Mucosa of descending colon (tissue), 3 donors: Measurements from ENCODE around the gene TRPM3. TPM values are rescaled to one million over a fixed set of nuclear protein-coding genes. Genes with fewer than 3 reads are reported as not detected.

Source experiments
- ATAC-seq: fragments of 200-7000 bp; cut with Tn5 transposase; one replicate; pipeline ENCODE4 v1.9.1; 2020; ENCODE audit warnings: mild to moderate bottlenecking, moderate library complexity
- DNase-seq, 3 donors: peaks; one replicate each; pipeline ENCODE4 v3.0.0-alpha.2; 2020
- H3K36me3 ChIP-seq: fragments of 200-600 bp; one replicate; pipeline ENCODE4 v1.8.0; 2021; ENCODE audit warnings: low read depth, mild to moderate bottlenecking
- H3K4me1 ChIP-seq: fragments of 200-600 bp; one replicate; pipeline ENCODE4 v1.8.0; 2021; ENCODE audit warnings: low read depth, mild to moderate bottlenecking
- H3K4me3 ChIP-seq: fragments of 200-600 bp; one replicate; pipeline ENCODE4 v1.8.0; 2021; ENCODE audit warnings: mild to moderate bottlenecking
- H3K9me3 ChIP-seq: fragments of 200-600 bp; one replicate; pipeline ENCODE4 v1.8.0; 2021; ENCODE audit warnings: mild to moderate bottlenecking
- intact Hi-C, 2 donors: fragments of 100-400 bp; cut with DNase I in 1 of 2; cut with micrococcal nuclease in 1 of 2; formaldehyde crosslinking; loops; one replicate each; pipeline versions ENCODE4 v1.11.0 to v1.11.1; 2022; cut with DNase I, micrococcal nuclease
- total RNA-seq, 3 donors: library from RNA; stranded (reverse); fragmentation: NEBNext Ultra II Directional in 2 of 3; extraction: Animal tissue kit (Norgen Biotek cat#: 25700) in 2 of 3; gene quantifications; one replicate each; pipeline versions ENCODE4 v1.2.1 to v1.2.4, GENCODE V29; 2021 to 2023
- TF ChIP-seq, protein P1 (sequence below): fragments of 200-600 bp; IDR thresholded peaks from one replicate; pipeline ENCODE4 v1.8.0; 2022; ENCODE audit warnings: antibody characterized with exemption, mild to moderate bottlenecking
- donor health status: DM: no; HTN: no; CAD: no; lungs with moderate emphysema.
- donor health status: DM: no; HTN: no; CAD: no.
- donor health status: DM: no; HTN: yes; CAD: no.

TRPM3 gene
- total RNA-seq, 3 donors from 2014 or later = 0.29 to 0.55 (median 0.51) TPM

DNA sequence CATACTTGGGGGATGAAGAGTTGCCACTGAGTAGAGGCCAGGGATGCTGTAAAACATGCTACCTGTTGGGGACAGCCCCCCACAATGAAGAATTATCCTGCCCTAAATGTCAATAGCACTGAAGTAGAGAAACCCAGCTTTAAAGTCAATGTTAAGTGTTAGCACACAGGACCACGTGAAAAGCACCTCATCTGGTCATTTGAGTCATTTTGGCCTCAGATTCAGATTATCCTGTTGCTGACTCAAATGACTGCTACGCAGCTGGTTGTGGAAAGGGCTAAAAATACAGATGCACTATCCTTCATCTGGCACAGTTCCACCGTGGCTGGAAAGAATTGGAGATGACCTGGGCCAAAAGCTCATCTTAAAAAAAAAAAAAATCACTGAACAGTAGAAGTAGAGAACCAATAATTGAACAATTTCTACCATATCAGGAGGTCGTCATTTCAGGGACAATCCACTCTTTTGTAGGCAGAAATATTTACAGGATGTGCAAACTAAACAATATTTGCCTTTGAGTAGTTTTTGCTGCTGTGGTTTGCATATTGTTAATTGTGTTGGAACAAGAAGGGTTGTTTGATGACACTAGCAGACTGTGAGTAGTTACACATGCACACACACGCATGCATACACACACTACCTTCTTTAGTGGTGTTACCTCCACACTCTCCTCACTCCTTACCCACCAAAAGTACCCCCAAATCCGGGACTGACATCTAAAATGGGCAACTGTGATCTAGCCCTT, 511.7 kb downstream of the TRPM3 start:
- intact Hi-C loops = loop anchor here in 1 of 2 donors (10.0 kb wide), 1 partner anchor 115 kb away; no protein-coding TSS in a partner anchor
- ATAC-seq (no peak), DNase-seq (no peak)
- Histone ChIP-seq H3K4me3 (no peak overlapping the region), H3K36me3 (no peaks in the 10 kb centered on the region), H3K9me3 (no peaks in the 10 kb centered on the region), H3K4me1 (no peaks in the 10 kb centered on the region)
- TF ChIP-seq, protein P1, sequence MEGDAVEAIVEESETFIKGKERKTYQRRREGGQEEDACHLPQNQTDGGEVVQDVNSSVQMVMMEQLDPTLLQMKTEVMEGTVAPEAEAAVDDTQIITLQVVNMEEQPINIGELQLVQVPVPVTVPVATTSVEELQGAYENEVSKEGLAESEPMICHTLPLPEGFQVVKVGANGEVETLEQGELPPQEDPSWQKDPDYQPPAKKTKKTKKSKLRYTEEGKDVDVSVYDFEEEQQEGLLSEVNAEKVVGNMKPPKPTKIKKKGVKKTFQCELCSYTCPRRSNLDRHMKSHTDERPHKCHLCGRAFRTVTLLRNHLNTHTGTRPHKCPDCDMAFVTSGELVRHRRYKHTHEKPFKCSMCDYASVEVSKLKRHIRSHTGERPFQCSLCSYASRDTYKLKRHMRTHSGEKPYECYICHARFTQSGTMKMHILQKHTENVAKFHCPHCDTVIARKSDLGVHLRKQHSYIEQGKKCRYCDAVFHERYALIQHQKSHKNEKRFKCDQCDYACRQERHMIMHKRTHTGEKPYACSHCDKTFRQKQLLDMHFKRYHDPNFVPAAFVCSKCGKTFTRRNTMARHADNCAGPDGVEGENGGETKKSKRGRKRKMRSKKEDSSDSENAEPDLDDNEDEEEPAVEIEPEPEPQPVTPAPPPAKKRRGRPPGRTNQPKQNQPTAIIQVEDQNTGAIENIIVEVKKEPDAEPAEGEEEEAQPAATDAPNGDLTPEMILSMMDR = no peak

DNA sequence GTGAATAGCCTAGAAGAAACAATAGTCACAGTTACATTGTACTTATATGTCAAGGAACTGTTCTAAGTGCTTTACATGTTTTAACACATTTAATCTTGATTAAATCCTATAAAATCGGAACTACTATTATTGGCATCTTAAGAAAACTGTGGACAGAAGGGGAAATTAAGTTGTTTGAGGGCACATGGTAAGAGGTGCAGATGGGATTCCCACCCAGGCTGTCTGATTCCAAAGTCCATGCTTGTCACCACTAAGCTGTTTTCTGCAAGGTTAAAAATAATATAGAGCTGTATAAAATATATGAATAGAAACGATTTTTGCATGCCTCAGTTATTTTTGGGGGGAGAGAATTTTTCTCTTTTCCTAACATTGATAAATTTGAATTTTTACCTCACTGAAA, 512.4 kb downstream of the TRPM3 start:
- Histone ChIP-seq H3K36me3 (no peaks in the 10 kb centered on the region), H3K9me3 (no peaks in the 10 kb centered on the region), H3K4me1 (no peaks in the 10 kb centered on the region), H3K4me3 (no peak overlapping the region)
- no peak for DNase-seq
- intact Hi-C loops = loop anchor here in 1 of 2 donors (10.0 kb wide), 1 partner anchor 114 kb away; no protein-coding TSS in a partner anchor
- no peak for ATAC-seq
- TF ChIP-seq, protein P1 = no peak

DNA sequence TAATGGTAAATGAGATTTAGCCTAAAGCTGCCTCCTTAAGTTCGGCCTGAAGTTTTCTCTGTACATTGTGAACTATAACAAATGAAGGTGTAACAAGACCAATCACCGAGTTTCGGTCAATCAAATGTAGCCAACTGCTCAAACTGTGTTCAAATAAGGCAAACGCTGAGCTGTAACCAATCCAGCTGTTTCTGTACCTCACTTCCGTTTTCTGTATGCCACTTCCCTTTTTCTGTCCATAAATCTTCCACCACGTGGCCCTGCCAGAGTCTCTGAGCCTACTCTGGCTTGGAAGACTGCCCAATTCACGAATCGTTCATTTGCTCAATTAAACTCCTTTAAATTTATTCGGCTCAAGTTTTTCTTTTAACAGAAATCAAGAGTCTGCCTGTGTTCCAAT, 513.5 kb downstream of the TRPM3 start:
- TF ChIP-seq, protein P1 = no peak
- no peaks in the 10 kb centered on the region for H3K36me3 ChIP-seq
- ATAC-seq (no peak), DNase-seq (peak in 1 of 3 donors; percentile 42)
- no peaks in the 10 kb centered on the region for H3K9me3 ChIP-seq
- intact Hi-C loops = loop anchor here in 1 of 2 donors (10.0 kb wide), 1 partner anchor 113 kb away; no protein-coding TSS in a partner anchor
- H3K4me3 ChIP-seq = no peak overlapping the region
- H3K4me1 ChIP-seq = no peaks in the 10 kb centered on the region

DNA sequence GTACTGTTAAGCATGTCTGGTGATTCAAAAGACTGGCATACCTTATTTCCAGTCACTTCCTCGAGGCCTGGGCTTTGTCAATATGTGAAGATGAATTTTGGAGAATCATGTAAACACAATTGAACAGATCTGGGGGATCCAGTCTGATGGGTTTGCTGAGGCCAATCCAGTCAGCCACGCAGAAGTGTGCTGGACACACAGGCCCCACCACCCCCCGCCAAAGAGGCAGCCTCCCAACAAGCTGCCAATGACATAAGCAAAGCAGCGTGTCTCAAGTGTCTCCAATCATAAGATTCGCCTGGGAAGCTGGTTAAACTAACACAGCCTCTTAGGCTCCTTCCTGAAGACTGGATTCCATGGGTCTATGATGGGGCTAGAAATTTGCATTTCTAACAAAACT, 514.1 kb downstream of the TRPM3 start:
- H3K4me1 ChIP-seq = no peaks in the 10 kb centered on the region
- H3K9me3 ChIP-seq = no peaks in the 10 kb centered on the region
- DNase-seq (no peak), ATAC-seq (no peak)
- intact Hi-C loops = loop anchor here in 1 of 2 donors (10.0 kb wide), 1 partner anchor 113 kb away; no protein-coding TSS in a partner anchor
- H3K36me3 ChIP-seq = no peaks in the 10 kb centered on the region
- TF ChIP-seq, protein P1 = no peak
- no peak overlapping the region for H3K4me3 ChIP-seq

DNA sequence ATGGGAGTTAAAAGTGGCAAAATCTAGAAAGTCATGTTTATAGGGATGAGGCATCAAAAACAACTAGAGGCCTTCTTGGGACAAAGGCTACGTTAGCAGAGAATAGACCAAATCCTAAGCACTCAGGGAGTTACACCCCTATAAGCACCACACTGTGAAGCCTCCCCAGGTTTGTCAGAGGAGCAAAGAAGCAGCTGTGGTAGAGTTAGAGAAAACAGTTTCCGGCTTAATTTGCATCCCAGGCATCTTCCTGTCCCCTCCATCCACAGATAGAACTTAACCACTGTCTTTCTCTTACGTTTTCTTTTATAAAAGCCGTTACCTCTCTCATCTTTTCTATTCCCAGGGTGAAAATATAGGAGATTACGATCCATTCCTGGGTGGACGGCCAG, 518.4 kb downstream of the TRPM3 start:
- DNase-seq (no peak), ATAC-seq (no peak)
- TF ChIP-seq, protein P1 = no peak
- intact Hi-C loops = loop anchor here (5.0 to 10.0 kb wide), 3 partner anchors 108 to 251 kb away; no protein-coding TSS in a partner anchor
- no peaks in the 10 kb centered on the region for H3K9me3 ChIP-seq
- no peaks in the 10 kb centered on the region for H3K36me3 ChIP-seq
- H3K4me3 ChIP-seq = no peak overlapping the region
- peaks cover 2% of the 10 kb centered on the region for H3K4me1 ChIP-seq
